ENCODE results near the gene MAML2.

Gene MAML2

GRCh38 chr11:96318399-96318798 is 24.6 kb downstream of the MAML2 start:
- no peak for DNase-seq (ENCODE audit: low read depth in 2 of 2)

- no peak for DNase-seq (ENCODE audit: low read depth in 2 of 2)
These were observed 25.0 kb downstream of the MAML2 start for GRCh38 chr11:96317985-96318384.

- DNase-seq (ENCODE audit: low read depth in 2 of 2), result no peak
These were observed 25.4 kb downstream of the MAML2 start for GRCh38 chr11:96317571-96317970.

GRCh38 chr11:96316869-96317268 is 26.1 kb downstream of the MAML2 start:
- DNase-seq (ENCODE audit: low read depth in 2 of 2), result no peak

GRCh38 chr11:96315476-96315875 is 27.5 kb downstream of the MAML2 start:
- DNase-seq (ENCODE audit: low read depth in 2 of 2), result no peak

GRCh38 chr11:96314326-96315020 is 28.5 kb downstream of the MAML2 start:
- DNase-seq (ENCODE audit: low read depth in 2 of 2), result no peak

GRCh38 chr11:96313163-96313562 is 29.8 kb downstream of the MAML2 start:
- no peak for DNase-seq (ENCODE audit: low read depth in 2 of 2)

- no peak for DNase-seq (ENCODE audit: low read depth in 2 of 2)
These were observed 31.9 kb downstream of the MAML2 start for GRCh38 chr11:96311120-96311568.

- no peak for DNase-seq (ENCODE audit: low read depth in 2 of 2)
These were observed 32.8 kb downstream of the MAML2 start for GRCh38 chr11:96310236-96310635.

- DNase-seq (ENCODE audit: low read depth in 2 of 2), result no peak
These were observed 33.4 kb downstream of the MAML2 start for GRCh38 chr11:96309643-96310017.

GRCh38 chr11:96309016-96309642 is 33.9 kb downstream of the MAML2 start:
- DNase-seq (ENCODE audit: low read depth in 2 of 2), result no peak

GRCh38 chr11:96307776-96308140 is 35.2 kb downstream of the MAML2 start:
- no peak for DNase-seq (ENCODE audit: low read depth in 2 of 2)

GRCh38 chr11:96306933-96307775 is 35.8 kb downstream of the MAML2 start:
- no peak for DNase-seq (ENCODE audit: low read depth in 2 of 2)

GRCh38 chr11:96306600-96306932 is 36.4 kb downstream of the MAML2 start:
- DNase-seq (ENCODE audit: low read depth in 2 of 2), result no peak

- no peak for DNase-seq (ENCODE audit: low read depth in 2 of 2)
These were observed 36.9 kb downstream of the MAML2 start for GRCh38 chr11:96306071-96306470.

- DNase-seq (ENCODE audit: low read depth in 2 of 2), result no peak
These were observed 39.0 kb downstream of the MAML2 start for GRCh38 chr11:96303980-96304379.

GRCh38 chr11:96303064-96303463 is 39.9 kb downstream of the MAML2 start:
- DNase-seq (ENCODE audit: low read depth in 2 of 2), result no peak

GRCh38 chr11:96301818-96302217 is 41.2 kb downstream of the MAML2 start:
- no peak for DNase-seq (ENCODE audit: low read depth in 2 of 2)

GRCh38 chr11:96299155-96299888 is 43.7 kb downstream of the MAML2 start:
- DNase-seq (ENCODE audit: low read depth in 2 of 2), result no peak

GRCh38 chr11:96295369-96295768 is 47.6 kb downstream of the MAML2 start:
- DNase-seq (ENCODE audit: low read depth in 2 of 2), result no peak

GRCh38 chr11:96294289-96294688 is 48.7 kb downstream of the MAML2 start:
- no peak for DNase-seq (ENCODE audit: low read depth in 2 of 2)

- DNase-seq (ENCODE audit: low read depth in 2 of 2), result no peak
These were observed 49.4 kb downstream of the MAML2 start for GRCh38 chr11:96293598-96294021.

Measured in stimulated activated CD4-positive, alpha-beta T cell treated with anti-CD3 and anti-CD28 coated beads, Interleukin-1b, Interleukin-23, amount 100 ng/mL, for 1 hour (primary cell).